Measurements from ENCODE around the gene IKZF1. TPM values are rescaled to one million over a fixed set of nuclear protein-coding genes. Genes with fewer than 3 reads are reported as not detected.

IKZF1 gene
- total and polyA plus RNA-seq, 2 donors (not counting 1 experiment from before 2014, with no cell fraction given) = 0.01 TPM; not detected in 1

DNA sequence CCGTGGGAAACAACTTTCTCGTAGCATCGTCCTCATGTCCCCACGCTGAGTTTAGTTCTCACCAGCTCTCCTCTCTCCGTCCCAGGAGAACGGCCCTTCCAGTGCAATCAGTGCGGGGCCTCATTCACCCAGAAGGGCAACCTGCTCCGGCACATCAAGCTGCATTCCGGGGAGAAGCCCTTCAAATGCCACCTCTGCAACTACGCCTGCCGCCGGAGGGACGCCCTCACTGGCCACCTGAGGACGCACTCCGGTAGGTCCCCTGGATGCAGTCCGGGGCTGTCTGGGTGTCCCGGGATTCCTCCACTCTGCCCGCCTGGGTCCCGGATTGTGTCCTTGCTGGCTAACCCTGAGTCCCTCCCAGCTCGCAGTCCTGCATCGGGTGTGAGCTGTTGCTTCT, 77.9 kb downstream of the IKZF1 start:
- DNase-seq (ENCODE audit: low read depth in 2 of 2) = no peak
- Histone ChIP-seq H3K9ac (ENCODE audit: insufficient read depth, low read length) (no peak overlapping the region), H3K4me3 (replicated peaks in 1 of 4; ENCODE audit: control extremely low read depth in 1 of 4, insufficient read depth in 1 of 4, low read depth in 3 of 4, low read length in 4 of 4) (no peak overlapping the region), H3K4me2 (ENCODE audit: extremely low read depth, insufficient read depth, low read length) (no peak overlapping the region), H3K27me3 (ENCODE audit: control insufficient read depth, insufficient read depth, low read length) (no peaks in the 10 kb centered on the region), H4K20me1 (ENCODE audit: control insufficient read depth, extremely low read depth, insufficient read depth, low read length) (no peaks in the 10 kb centered on the region), H3K36me3 (ENCODE audit: control insufficient read depth, insufficient read depth, low read length) (no peaks in the 10 kb centered on the region), H3K79me2 (ENCODE audit: control insufficient read depth, insufficient read depth, low read length) (no peaks in the 10 kb centered on the region), H3K9me3 (ENCODE audit: control insufficient read depth, insufficient read depth, low read depth, low read length) (no peaks in the 10 kb centered on the region), H2AFZ (ENCODE audit: low read length) (no peak overlapping the region), H3K27ac (ENCODE audit: insufficient read depth, low read length) (no peak overlapping the region), H3K4me1 (ENCODE audit: control insufficient read depth, extremely low read depth, insufficient read depth, low read length) (no peaks in the 10 kb centered on the region)
- TF ChIP-seq, protein P1, sequence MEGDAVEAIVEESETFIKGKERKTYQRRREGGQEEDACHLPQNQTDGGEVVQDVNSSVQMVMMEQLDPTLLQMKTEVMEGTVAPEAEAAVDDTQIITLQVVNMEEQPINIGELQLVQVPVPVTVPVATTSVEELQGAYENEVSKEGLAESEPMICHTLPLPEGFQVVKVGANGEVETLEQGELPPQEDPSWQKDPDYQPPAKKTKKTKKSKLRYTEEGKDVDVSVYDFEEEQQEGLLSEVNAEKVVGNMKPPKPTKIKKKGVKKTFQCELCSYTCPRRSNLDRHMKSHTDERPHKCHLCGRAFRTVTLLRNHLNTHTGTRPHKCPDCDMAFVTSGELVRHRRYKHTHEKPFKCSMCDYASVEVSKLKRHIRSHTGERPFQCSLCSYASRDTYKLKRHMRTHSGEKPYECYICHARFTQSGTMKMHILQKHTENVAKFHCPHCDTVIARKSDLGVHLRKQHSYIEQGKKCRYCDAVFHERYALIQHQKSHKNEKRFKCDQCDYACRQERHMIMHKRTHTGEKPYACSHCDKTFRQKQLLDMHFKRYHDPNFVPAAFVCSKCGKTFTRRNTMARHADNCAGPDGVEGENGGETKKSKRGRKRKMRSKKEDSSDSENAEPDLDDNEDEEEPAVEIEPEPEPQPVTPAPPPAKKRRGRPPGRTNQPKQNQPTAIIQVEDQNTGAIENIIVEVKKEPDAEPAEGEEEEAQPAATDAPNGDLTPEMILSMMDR (conservative IDR thresholded peaks at IDR 0.05 in 1 of 2, IDR thresholded peaks at IDR 0.05 in 1 of 2; ENCODE audit: low read depth in 1 of 2, low read length in 2 of 2) = no peak
- no peak for TF ChIP-seq EZH2 (IDR thresholded peaks at IDR 0.05; ENCODE audit: low read length, missing control alignments)

DNA sequence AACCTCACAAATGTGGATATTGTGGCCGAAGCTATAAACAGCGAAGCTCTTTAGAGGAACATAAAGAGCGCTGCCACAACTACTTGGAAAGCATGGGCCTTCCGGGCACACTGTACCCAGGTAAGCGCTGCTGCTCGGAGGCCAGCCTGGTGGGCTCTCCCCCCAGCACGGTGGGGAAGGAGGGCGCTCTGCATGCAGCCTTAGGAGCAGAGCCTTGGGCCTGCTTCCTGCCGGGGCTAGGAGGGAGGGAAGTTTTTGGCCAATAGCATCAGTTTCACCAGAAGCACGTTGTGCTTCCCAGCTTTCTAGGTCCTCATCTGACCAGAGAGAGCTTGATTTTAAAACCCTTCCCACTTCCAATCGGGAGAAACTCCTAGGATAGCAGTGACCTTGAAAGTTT, 82.8 kb downstream of the IKZF1 start:
- H3K9ac ChIP-seq (ENCODE audit: insufficient read depth, low read length) = no peak overlapping the region
- H3K4me2 ChIP-seq (ENCODE audit: extremely low read depth, insufficient read depth, low read length) = no peak overlapping the region
- H2AFZ ChIP-seq (ENCODE audit: low read length) = no peak overlapping the region
- no peaks in the 10 kb centered on the region for H4K20me1 ChIP-seq (ENCODE audit: control insufficient read depth, extremely low read depth, insufficient read depth, low read length)
- H3K4me3 ChIP-seq (replicated peaks in 1 of 4; ENCODE audit: control extremely low read depth in 1 of 4, insufficient read depth in 1 of 4, low read depth in 3 of 4, low read length in 4 of 4) = no peak overlapping the region
- H3K36me3 ChIP-seq (ENCODE audit: control insufficient read depth, insufficient read depth, low read length) = no peaks in the 10 kb centered on the region
- no peaks in the 10 kb centered on the region for H3K27me3 ChIP-seq (ENCODE audit: control insufficient read depth, insufficient read depth, low read length)
- H3K9me3 ChIP-seq (ENCODE audit: control insufficient read depth, insufficient read depth, low read depth, low read length) = no peaks in the 10 kb centered on the region
- H3K27ac ChIP-seq (ENCODE audit: insufficient read depth, low read length) = no peak overlapping the region
- DNase-seq (ENCODE audit: low read depth in 2 of 2) = no peak
- H3K4me1 ChIP-seq (ENCODE audit: control insufficient read depth, extremely low read depth, insufficient read depth, low read length) = no peaks in the 10 kb centered on the region
- TF ChIP-seq, protein P1 (conservative IDR thresholded peaks at IDR 0.05 in 1 of 2, IDR thresholded peaks at IDR 0.05 in 1 of 2; ENCODE audit: low read depth in 1 of 2, low read length in 2 of 2) = no peak
- TF ChIP-seq EZH2 (IDR thresholded peaks at IDR 0.05; ENCODE audit: low read length, missing control alignments) = no peak
- no peaks in the 10 kb centered on the region for H3K79me2 ChIP-seq (ENCODE audit: control insufficient read depth, insufficient read depth, low read length)

DNA sequence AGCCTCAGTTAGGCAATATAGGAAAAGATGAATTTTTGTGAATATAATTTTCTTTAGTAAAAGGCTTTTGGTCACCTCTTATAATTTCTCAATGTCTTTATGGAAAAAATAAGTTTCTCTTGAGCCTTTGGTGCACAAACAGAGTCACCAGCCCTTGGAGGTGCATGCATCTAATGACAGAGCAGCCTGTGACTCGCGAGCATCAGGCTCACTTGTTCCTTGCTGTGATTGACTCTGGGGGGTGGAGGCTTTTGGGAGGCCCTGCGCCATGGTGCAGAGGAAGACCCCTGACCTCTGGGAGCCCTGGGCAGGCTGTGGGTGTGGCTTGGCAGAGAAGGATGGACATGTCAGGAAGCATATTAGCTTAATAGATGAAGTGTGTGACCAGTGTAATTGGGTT, 85.4 kb downstream of the IKZF1 start:
- Histone ChIP-seq H4K20me1 (ENCODE audit: control insufficient read depth, extremely low read depth, insufficient read depth, low read length) (no peaks in the 10 kb centered on the region), H3K79me2 (ENCODE audit: control insufficient read depth, insufficient read depth, low read length) (no peaks in the 10 kb centered on the region), H3K36me3 (ENCODE audit: control insufficient read depth, insufficient read depth, low read length) (no peaks in the 10 kb centered on the region), H3K9ac (ENCODE audit: insufficient read depth, low read length) (no peak overlapping the region), H3K4me2 (ENCODE audit: extremely low read depth, insufficient read depth, low read length) (no peak overlapping the region), H3K27me3 (ENCODE audit: control insufficient read depth, insufficient read depth, low read length) (no peaks in the 10 kb centered on the region), H3K27ac (ENCODE audit: insufficient read depth, low read length) (no peak overlapping the region), H3K4me3 (replicated peaks in 1 of 4; ENCODE audit: control extremely low read depth in 1 of 4, insufficient read depth in 1 of 4, low read depth in 3 of 4, low read length in 4 of 4) (no peak overlapping the region), H2AFZ (ENCODE audit: low read length) (no peak overlapping the region), H3K4me1 (ENCODE audit: control insufficient read depth, extremely low read depth, insufficient read depth, low read length) (no peaks in the 10 kb centered on the region), H3K9me3 (ENCODE audit: control insufficient read depth, insufficient read depth, low read depth, low read length) (no peaks in the 10 kb centered on the region)
- TF ChIP-seq, protein P1 (conservative IDR thresholded peaks at IDR 0.05 in 1 of 2, IDR thresholded peaks at IDR 0.05 in 1 of 2; ENCODE audit: low read depth in 1 of 2, low read length in 2 of 2) = no peak
- TF ChIP-seq EZH2 (IDR thresholded peaks at IDR 0.05; ENCODE audit: low read length, missing control alignments) = no peak
- DNase-seq (ENCODE audit: low read depth in 2 of 2) = no peak
